GM12873 (cell line): ENCODE measurements around the gene CDH3.

ENCODE experiments used
- CTCF ChIP-seq: IDR thresholded peaks from 2 replicates; pipeline ENCODE4 v1.5.1; 2012; ENCODE audit warnings: low read depth, mild to moderate bottlenecking, moderate library complexity, low read length, control low read depth; ENCODE audit not compliant: insufficient read depth; ENCODE audit errors: missing control alignments

Gene CDH3

GRCh38 chr16:68642047-68642435, 3.1 kb upstream of the CDH3 start:
- no peak for TF ChIP-seq CTCF

DNA sequence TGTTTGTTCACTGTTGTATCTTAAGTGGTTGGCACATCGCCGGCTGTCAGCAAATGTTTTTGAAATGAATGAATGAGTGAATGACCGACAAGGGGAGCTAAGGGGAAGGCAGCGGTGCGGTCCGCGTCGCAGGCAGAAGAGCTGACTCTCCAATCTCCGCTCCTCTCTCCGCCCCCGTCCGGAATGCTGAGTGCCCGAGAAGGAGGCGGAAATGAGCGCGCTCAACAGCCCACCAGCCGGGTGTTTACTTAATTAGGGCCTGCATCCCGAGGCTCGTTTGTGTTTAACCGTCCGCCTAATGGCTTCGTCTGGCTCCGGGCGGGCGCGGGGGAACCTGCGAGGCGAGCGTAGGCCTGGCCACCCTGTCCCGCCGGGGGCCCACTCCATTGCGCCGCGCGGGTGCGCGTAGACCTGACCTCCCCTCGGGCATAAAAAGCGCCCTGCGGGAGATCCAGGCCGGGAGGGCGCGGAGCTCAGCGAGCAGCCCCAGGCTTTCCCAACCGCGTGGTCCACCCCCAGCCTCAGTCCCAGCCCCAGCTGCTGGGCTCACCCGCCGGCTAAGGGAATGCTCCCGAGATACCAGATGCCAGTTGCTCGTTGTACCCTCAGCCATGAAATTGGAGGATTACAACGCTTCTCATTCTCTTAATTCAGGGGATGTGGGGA, 2.5 kb upstream of the CDH3 start:
- no peak for TF ChIP-seq CTCF

DNA sequence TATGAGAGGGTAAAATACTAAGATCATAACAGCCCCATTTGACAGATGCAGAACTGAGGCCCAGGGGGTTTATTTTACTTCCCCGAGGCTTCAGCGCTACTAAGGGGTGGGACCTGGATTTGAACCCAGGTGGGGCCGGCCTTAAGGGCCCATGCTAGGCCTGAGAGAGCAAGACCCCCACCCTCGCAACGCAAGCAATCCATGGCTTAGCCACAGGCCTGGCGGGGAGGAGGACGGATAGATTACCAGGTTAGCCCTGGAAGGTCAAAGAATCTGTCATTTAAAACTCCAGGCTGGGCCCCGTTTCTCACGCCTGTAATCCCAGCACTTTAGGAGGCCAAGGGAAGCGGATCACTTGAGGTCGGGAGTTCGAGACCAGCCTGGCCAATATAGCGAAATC, 1.9 kb upstream of the CDH3 start:
- TF ChIP-seq CTCF, result no peak

GRCh38 chr16:68643847-68644246, 1.3 kb upstream of the CDH3 start:
- TF ChIP-seq CTCF, result no peak

DNA sequence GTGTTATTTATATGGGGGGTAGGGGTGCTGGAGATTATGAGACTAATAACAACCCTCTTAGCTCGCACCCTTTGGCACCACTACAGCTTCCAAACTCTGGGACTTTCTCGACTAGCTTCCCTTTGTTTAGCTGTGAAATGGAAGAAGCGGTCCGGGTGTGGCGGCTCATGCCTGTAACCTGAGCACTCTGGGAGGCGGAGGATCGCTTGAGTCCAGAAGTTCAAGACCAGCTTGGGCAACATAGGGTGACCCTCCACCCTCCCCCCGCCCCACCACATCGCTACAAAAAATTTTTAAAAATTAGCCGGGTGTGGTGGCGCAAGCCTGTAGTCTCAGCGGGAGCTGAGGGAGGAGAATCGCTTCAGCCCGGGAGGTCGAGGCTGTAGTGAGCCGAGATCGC, 814 bp upstream of the CDH3 start:
- no peak for TF ChIP-seq CTCF

GRCh38 chr16:68645494-68646388, 631 bp downstream of the CDH3 start:
- TF ChIP-seq CTCF, result no peak

GRCh38 chr16:68646953-68647659, 2.0 kb downstream of the CDH3 start:
- no peak for TF ChIP-seq CTCF
